Neuronal stem cell (in vitro differentiated cells): Measurements from ENCODE around the gene PRRC2C.

Source experiments
- DNase-seq: peaks from one replicate; pipeline ENCODE4 v3.0.0-alpha.2; 2013; ENCODE audit warnings: low spot score
- H2AFZ ChIP-seq: one replicate; pipeline ENCODE4 v1.6.1; 2013; ENCODE audit warnings: mild to moderate bottlenecking, low read length, inconsistent platforms
- H2AK5ac ChIP-seq: 2 replicates; pipeline ENCODE4 v1.6.1; 2013; ENCODE audit warnings: low read depth, mild to moderate bottlenecking, inconsistent platforms, low read length, moderate library complexity, mixed read lengths
- H2BK120ac ChIP-seq: 2 replicates; pipeline ENCODE4 v1.6.1; 2013; ENCODE audit warnings: low read depth, mild to moderate bottlenecking, inconsistent platforms, low read length, moderate library complexity, mixed read lengths
- H2BK12ac ChIP-seq: one replicate; pipeline ENCODE4 v1.6.1; 2013; ENCODE audit warnings: low read length, inconsistent platforms
- H2BK15ac ChIP-seq: 2 replicates; pipeline ENCODE4 v1.6.1; 2013; ENCODE audit warnings: mild to moderate bottlenecking, low read length, inconsistent platforms, mixed read lengths
- H2BK5ac ChIP-seq: one replicate; pipeline ENCODE4 v1.6.1; 2013; ENCODE audit warnings: inconsistent platforms, mild to moderate bottlenecking, low read length, moderate library complexity
- H3K14ac ChIP-seq: one replicate; pipeline ENCODE4 v1.6.1; 2013; ENCODE audit warnings: low read length, inconsistent platforms
- H3K18ac ChIP-seq: 2 replicates; pipeline ENCODE4 v1.6.1; 2013; ENCODE audit warnings: low read length, inconsistent platforms
- H3K23ac ChIP-seq: 2 replicates; pipeline ENCODE4 v1.6.1; 2013; ENCODE audit warnings: low read depth, mild to moderate bottlenecking, mixed read lengths, low read length, inconsistent platforms; ENCODE audit not compliant: poor library complexity
- H3K27ac ChIP-seq: replicated peaks from 3 replicates; pipeline ENCODE4 v1.5.1; 2013; ENCODE audit warnings: low read length, inconsistent platforms
- H3K27me3 ChIP-seq, 3 experiments: 2 replicates each; pipeline ENCODE4 v1.6.1; 2013; ENCODE audit warnings: low read length in 3 of 3, mild to moderate bottlenecking in 2 of 3, inconsistent platforms in 1 of 3, low read depth in 1 of 3, mixed read lengths in 1 of 3, moderate library complexity in 1 of 3; ENCODE audit not compliant: control insufficient read depth in 3 of 3, insufficient read depth in 3 of 3
- H3K36me3 ChIP-seq, 2 donors: replicated peaks in 1 of 2; 2 replicates each; pipeline ENCODE4 v1.6.1; 2013; ENCODE audit warnings: low read length in 2 of 2; ENCODE audit not compliant: control insufficient read depth in 2 of 2, insufficient read depth in 2 of 2
- H3K4ac ChIP-seq: 2 replicates; pipeline ENCODE4 v1.6.1; 2013; ENCODE audit warnings: inconsistent platforms, mild to moderate bottlenecking, low read length, moderate library complexity
- H3K4me1 ChIP-seq, 2 donors: 1 replicate in 1 of 2; 2 replicates in 1 of 2; pipeline ENCODE4 v1.6.1; 2013; ENCODE audit warnings: low read length in 2 of 2, low read depth in 1 of 2; ENCODE audit not compliant: control insufficient read depth in 2 of 2, insufficient read depth in 1 of 2
- H3K4me2 ChIP-seq: one replicate; pipeline ENCODE4 v1.6.1; 2013; ENCODE audit warnings: mild to moderate bottlenecking, low read length, inconsistent platforms; ENCODE audit not compliant: insufficient read depth, poor library complexity, severe bottlenecking
- H3K4me3 ChIP-seq, 2 donors: 2 replicates each; pipeline ENCODE4 v1.5.1; 2013; ENCODE audit warnings: low read length in 2 of 2, mild to moderate bottlenecking in 2 of 2, inconsistent platforms in 1 of 2, moderate library complexity in 1 of 2
- H3K79me1 ChIP-seq: one replicate; pipeline ENCODE4 v1.6.1; 2013; ENCODE audit warnings: low read depth, mild to moderate bottlenecking, inconsistent platforms, low read length, moderate library complexity
- H3K9ac ChIP-seq: one replicate; pipeline ENCODE4 v1.6.1; 2013; ENCODE audit warnings: mild to moderate bottlenecking, low read depth, low read length, inconsistent platforms; ENCODE audit not compliant: poor library complexity
- H3K9me3 ChIP-seq, 2 donors: replicated peaks in 1 of 2; 2 replicates each; pipeline versions ENCODE3 to v1.6.1; 2013; ENCODE audit warnings: low read length in 2 of 2, mild to moderate bottlenecking in 2 of 2, inconsistent platforms in 1 of 2, low read depth in 1 of 2, mixed read lengths in 1 of 2, moderate library complexity in 1 of 2; ENCODE audit not compliant: control insufficient read depth in 2 of 2, insufficient read depth in 1 of 2
- H4K8ac ChIP-seq: one replicate; pipeline ENCODE4 v1.6.1; 2013; ENCODE audit warnings: low read depth, mild to moderate bottlenecking, inconsistent platforms, low read length, moderate library complexity
- H4K91ac ChIP-seq: one replicate; pipeline ENCODE4 v1.6.1; 2013; ENCODE audit warnings: low read length, low read depth, mild to moderate bottlenecking, inconsistent platforms; ENCODE audit not compliant: poor library complexity
- WGBS, 2 donors: extraction: QIAGEN DNeasy Blood & Tissue Kit; methylation state at CpG; one replicate each; pipeline ENCODE4 v1.1.7; 2013; ENCODE audit warnings: missing lambda C conversion rate in 2 of 2, mixed read lengths in 1 of 2; ENCODE audit not compliant: insufficient read length in 2 of 2, insufficient replicate concordance in 1 of 2; ENCODE audit errors: extremely low coverage in 2 of 2; 5-methylcytosine and 5-hydroxymethylcytosine counted together

The PRRC2C gene

DNA sequence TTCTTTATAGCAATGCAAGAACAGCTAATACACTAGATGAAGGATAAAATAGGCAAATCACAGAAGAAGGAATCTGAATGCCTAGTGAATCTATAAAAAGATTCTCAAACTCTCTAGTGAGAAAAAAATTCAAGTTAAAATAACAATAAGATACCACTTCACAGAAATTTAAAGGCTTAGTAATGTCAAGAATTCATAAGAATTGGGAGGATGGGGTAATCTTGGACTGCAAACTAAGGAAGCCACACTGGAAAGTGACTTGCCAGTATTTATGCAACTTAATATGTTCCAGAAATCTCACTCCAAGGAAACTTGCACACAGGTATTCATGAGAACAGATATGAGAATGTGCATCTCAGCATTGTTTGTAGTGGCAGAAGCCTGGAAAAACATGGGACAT is 38.9 kb upstream of the PRRC2C start:
- Histone ChIP-seq H2BK5ac (no peak overlapping the region), H3K4me2 (no peak overlapping the region), H2BK15ac (no peak overlapping the region), H3K4me3 (no peak overlapping the region), H3K79me1 (no peaks in the 10 kb centered on the region), H2AFZ (no peak overlapping the region), H3K14ac (no peak overlapping the region), H3K27ac (no peak overlapping the region), H3K36me3 (no peaks in the 10 kb centered on the region), H3K27me3 (no peaks in the 10 kb centered on the region), H3K4me1 (no peaks in the 10 kb centered on the region), H2AK5ac (no peak overlapping the region), H3K18ac (no peak overlapping the region), H4K8ac (no peak overlapping the region), H2BK120ac (no peak overlapping the region), H4K91ac (no peak overlapping the region), H3K4ac (no peak overlapping the region), H3K9ac (no peak overlapping the region), H2BK12ac (no peak overlapping the region), H3K9me3 (no peaks in the 10 kb centered on the region), H3K23ac (no peak overlapping the region)
- no peak for DNase-seq

GRCh38 chr1:171455967-171456366 is 29.4 kb upstream of the PRRC2C start:
- Histone ChIP-seq H3K36me3 (no peaks in the 10 kb centered on the region), H4K91ac (no peak overlapping the region), H3K9ac (no peak overlapping the region), H3K4me1 (no peaks in the 10 kb centered on the region), H3K4me3 (no peak overlapping the region), H2AFZ (no peak overlapping the region), H3K9me3 (no peaks in the 10 kb centered on the region), H2BK120ac (no peak overlapping the region), H3K23ac (no peak overlapping the region), H2BK5ac (no peak overlapping the region), H3K4me2 (no peak overlapping the region), H2BK12ac (no peak overlapping the region), H4K8ac (no peak overlapping the region), H3K14ac (no peak overlapping the region), H3K18ac (no peak overlapping the region), H2AK5ac (no peak overlapping the region), H2BK15ac (no peak overlapping the region), H3K4ac (no peak overlapping the region), H3K27ac (no peak overlapping the region), H3K27me3 (no peaks in the 10 kb centered on the region), H3K79me1 (no peaks in the 10 kb centered on the region)
- no peak for DNase-seq

GRCh38 chr1:171457412-171457811 is 27.9 kb upstream of the PRRC2C start:
- H3K27ac ChIP-seq: no peak overlapping the region
- no peaks in the 10 kb centered on the region for H3K36me3 ChIP-seq
- H4K91ac ChIP-seq: no peak overlapping the region
- no peak overlapping the region for H3K9ac ChIP-seq
- no peak overlapping the region for H3K18ac ChIP-seq
- H3K4me1 ChIP-seq: no peaks in the 10 kb centered on the region
- no peak overlapping the region for H2BK15ac ChIP-seq
- no peak overlapping the region for H4K8ac ChIP-seq
- H3K27me3 ChIP-seq: no peaks in the 10 kb centered on the region
- no peak overlapping the region for H2BK12ac ChIP-seq
- no peaks in the 10 kb centered on the region for H3K9me3 ChIP-seq
- DNase-seq: no peak
- H3K14ac ChIP-seq: no peak overlapping the region
- H2BK5ac ChIP-seq: no peak overlapping the region
- WGBS, 2 donors: no CpG with 5 or more reads among the region's 2 CpGs
- H2BK120ac ChIP-seq: no peak overlapping the region
- no peaks in the 10 kb centered on the region for H3K79me1 ChIP-seq
- H3K23ac ChIP-seq: no peak overlapping the region
- no peak overlapping the region for H2AFZ ChIP-seq
- no peak overlapping the region for H2AK5ac ChIP-seq
- no peak overlapping the region for H3K4me2 ChIP-seq
- no peak overlapping the region for H3K4me3 ChIP-seq
- H3K4ac ChIP-seq: no peak overlapping the region

DNA sequence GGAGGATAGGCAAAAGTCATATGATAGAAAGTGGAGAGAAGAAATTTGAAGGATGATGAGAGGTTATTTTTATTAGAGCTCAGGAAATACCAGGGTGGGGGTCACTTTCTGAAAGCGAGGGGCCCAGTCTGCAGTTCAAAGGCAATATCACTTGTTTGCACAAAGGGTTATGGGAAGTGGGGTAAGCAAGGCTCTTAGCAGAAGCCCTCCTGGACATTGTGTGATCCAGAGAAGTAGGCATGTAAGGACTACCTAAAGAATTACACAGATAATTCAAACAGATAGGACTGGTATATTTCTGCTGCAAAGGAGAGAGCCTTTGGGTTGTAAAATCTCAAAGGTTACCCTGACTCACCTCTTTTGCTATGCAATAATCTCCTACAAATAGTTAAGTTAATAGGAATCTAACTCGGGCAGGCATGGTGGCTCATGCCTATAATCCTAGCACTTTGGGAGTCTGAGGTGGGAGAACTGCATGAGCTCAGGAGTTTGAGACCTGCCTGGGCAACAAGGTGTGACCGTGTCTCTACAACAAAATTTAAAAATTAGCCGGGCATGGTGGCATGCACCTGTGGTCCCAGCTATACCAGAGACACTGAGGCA is 25.2 kb upstream of the PRRC2C start:
- H2BK120ac ChIP-seq: no peak overlapping the region
- H3K18ac ChIP-seq: no peak overlapping the region
- H3K9ac ChIP-seq: no peak overlapping the region
- no peak overlapping the region for H2AFZ ChIP-seq
- H3K4me2 ChIP-seq: no peak overlapping the region
- H3K9me3 ChIP-seq: no peaks in the 10 kb centered on the region
- H3K27ac ChIP-seq: no peak overlapping the region
- no peak overlapping the region for H3K14ac ChIP-seq
- H2BK5ac ChIP-seq: no peak overlapping the region
- WGBS, 2 donors: no CpG with 5 or more reads among the region's 4 CpGs
- no peaks in the 10 kb centered on the region for H3K36me3 ChIP-seq
- H2AK5ac ChIP-seq: no peak overlapping the region
- no peaks in the 10 kb centered on the region for H3K79me1 ChIP-seq
- H4K91ac ChIP-seq: no peak overlapping the region
- no peak overlapping the region for H2BK15ac ChIP-seq
- no peak overlapping the region for H4K8ac ChIP-seq
- no peak overlapping the region for H3K4ac ChIP-seq
- H3K23ac ChIP-seq: no peak overlapping the region
- H2BK12ac ChIP-seq: no peak overlapping the region
- no peaks in the 10 kb centered on the region for H3K27me3 ChIP-seq
- H3K4me1 ChIP-seq: no peaks in the 10 kb centered on the region
- no peak for DNase-seq
- H3K4me3 ChIP-seq: no peak overlapping the region
